ENCODE results near the gene OR5B17.

Gene OR5B17

DNA sequence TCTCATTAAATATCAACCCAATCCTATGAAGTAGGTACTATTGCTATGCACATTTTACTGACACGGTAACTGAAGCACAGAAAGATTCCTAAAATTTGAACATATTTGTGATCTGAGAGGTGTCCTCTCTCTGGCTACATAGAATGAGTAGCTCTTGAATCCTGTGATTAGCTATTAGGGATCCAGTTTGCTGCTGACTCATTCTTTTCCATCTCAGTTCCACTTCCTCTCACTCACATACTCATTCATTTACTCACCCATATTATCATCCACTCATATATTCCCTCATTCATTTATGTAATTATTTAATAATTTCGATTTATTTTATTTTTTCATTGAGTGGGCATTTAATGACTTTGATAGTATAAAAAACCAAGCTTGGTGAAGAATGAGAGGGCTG, 42.7 kb downstream of the OR5B17 start (continued):
- TF ChIP-seq, protein P1, sequence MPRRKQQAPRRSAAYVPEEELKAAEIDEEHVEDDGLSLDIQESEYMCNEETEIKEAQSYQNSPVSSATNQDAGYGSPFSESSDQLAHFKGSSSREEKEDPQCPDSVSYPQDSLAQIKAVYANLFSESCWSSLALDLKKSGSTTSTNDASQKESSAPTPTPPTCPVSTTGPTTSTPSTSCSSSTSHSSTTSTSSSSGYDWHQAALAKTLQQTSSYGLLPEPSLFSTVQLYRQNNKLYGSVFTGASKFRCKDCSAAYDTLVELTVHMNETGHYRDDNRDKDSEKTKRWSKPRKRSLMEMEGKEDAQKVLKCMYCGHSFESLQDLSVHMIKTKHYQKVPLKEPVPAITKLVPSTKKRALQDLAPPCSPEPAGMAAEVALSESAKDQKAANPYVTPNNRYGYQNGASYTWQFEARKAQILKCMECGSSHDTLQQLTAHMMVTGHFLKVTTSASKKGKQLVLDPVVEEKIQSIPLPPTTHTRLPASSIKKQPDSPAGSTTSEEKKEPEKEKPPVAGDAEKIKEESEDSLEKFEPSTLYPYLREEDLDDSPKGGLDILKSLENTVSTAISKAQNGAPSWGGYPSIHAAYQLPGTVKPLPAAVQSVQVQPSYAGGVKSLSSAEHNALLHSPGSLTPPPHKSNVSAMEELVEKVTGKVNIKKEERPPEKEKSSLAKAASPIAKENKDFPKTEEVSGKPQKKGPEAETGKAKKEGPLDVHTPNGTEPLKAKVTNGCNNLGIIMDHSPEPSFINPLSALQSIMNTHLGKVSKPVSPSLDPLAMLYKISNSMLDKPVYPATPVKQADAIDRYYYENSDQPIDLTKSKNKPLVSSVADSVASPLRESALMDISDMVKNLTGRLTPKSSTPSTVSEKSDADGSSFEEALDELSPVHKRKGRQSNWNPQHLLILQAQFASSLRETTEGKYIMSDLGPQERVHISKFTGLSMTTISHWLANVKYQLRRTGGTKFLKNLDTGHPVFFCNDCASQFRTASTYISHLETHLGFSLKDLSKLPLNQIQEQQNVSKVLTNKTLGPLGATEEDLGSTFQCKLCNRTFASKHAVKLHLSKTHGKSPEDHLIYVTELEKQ (tag by site-specific recombination; IDR thresholded peaks at IDR 0.05; ENCODE audit: borderline replicate concordance), result no peak
- TF ChIP-seq ZNF426 (tag by site-specific recombination; IDR thresholded peaks at IDR 0.05), result no peak
- no peak for TF ChIP-seq ZNF777 (tag by site-specific recombination; IDR thresholded peaks at IDR 0.05; ENCODE audit: borderline replicate concordance)
- TF ChIP-seq GLIS1 (tag by site-specific recombination; IDR thresholded peaks at IDR 0.05), result no peak
- TF ChIP-seq, protein P2, sequence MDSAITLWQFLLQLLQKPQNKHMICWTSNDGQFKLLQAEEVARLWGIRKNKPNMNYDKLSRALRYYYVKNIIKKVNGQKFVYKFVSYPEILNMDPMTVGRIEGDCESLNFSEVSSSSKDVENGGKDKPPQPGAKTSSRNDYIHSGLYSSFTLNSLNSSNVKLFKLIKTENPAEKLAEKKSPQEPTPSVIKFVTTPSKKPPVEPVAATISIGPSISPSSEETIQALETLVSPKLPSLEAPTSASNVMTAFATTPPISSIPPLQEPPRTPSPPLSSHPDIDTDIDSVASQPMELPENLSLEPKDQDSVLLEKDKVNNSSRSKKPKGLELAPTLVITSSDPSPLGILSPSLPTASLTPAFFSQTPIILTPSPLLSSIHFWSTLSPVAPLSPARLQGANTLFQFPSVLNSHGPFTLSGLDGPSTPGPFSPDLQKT (IDR thresholded peaks at IDR 0.05; ENCODE audit: borderline replicate concordance, low read depth, low read length), result no peak
- TF ChIP-seq SCRT2 (tag by site-specific recombination; IDR thresholded peaks at IDR 0.05), result no peak

Data from HEK293 (cell line).